NCI-H446 treated with DMSO at 0.1 percent for 48 hours (cell line): Measurements from ENCODE around the gene CCDC188.

Experiments
- DNase-seq: peaks from one replicate; lab custom pipeline; 2025; lab: John Stamatoyannopoulos, UW

Gene CCDC188

DNA sequence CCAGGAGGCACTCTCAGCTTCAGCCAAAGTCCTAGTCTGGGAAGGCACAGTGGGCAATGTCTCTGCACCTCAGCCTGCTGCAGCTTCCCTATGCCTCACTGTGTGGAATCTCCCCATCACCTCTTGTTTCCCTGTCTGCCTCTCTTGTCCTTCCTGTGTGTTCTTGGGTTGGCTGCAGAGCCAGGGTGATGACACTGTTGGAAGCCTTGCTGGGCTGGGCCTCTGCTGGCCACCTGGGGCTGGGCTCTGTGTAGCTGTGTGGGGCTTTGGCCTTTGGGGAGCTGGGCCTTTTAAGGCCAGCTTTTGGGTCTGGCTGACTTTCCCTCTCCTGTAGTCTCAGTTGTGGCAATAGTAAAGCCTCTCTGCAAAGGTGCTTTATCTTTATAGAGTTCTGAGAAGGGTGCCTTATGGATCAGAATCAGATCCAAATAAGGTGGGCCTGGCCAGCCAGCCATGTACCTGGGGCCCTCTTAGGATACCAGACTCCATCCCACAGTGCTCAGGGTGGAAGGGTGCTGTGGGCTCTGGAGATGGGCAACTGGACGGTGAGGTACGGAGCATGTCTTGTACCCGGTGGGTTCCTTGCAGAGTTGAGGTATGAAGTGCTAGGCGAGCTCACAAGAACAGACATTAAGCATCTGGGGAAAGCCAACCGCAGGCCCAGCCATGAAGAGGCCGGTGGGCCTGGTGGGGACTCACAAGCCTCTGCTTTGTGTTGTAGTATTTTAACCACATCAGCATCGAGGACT is 45.2 kb downstream of the CCDC188 start:
- DNase-seq: no peak

DNA sequence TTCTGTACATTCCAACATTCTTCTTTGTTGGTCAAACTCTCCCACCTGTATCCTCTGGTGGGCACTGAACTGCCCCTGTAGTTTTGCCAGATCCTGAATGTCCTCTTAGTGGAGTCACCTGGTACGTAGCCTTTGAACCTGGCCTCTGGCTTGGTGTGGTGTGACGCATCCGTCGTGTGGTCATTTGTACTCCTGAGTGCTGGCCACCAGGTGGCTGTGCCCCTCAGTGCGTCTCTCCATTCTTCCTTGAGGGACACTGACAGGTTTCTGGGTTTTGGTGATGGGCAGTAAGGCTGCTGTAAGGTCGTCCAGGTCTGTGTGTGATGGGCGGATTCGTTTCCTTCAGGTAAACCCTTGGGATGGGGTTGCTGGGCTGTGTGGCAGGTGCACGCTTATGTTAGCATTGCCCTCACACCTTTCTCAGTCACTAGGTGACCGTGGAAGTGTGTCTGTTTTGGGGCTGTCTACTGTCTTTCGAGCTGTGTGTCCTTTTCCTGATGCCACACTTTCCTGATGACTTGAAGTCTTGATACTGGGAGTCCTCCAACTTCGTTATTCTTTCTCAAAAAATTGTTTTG is 48.6 kb downstream of the CCDC188 start:
- DNase-seq: no peak

DNA sequence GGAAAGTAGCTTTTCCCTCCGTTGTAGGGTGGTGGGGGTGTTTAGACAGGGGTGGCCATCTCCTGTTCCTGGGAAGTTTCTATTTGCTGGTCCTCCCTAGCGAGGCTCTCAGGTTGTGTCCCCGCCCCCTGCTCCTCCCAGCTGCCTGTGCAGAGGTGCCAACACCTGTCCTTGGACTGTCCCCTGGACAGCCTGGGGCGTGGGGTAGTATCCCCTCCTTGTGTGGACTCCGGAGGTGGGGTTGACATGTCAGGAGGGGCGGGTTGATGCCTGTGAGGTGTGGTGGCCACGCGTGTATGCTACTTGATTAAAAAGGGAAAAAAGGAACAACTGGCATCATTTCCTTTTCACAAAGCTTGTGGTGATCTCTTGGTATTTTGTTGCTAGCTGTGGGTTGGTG is 49.2 kb downstream of the CCDC188 start:
- DNase-seq: no peak

DNA sequence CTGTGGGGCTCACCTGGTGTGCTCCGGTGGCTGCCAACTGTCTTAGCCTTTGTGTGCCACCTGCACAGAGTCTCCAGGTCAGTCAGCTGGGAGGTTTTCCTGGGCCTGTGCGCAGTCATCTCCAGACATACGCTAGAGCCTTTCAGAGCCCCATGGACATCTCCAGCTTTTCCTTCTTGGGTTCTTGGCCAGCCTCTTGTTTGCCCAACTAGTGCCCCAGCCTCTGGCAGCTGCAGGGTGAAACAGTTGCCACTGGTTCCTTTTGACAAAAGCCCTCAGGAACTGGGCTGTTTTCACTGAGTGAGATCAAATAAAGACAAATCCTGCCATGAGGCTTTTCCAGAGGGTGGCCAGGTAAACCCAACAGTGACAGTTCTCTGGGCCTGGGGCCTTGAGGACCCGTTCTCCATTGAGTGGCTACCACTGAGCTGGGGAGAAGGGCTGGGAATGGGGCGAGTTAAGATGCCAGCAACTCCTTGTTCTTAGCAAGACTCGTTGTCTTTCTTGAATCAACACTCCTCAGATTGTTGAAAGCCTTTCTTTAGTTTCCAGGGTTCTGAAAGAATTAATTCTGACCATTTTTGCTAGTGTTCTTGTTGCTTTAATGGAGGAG is 51.6 kb downstream of the CCDC188 start:
- DNase-seq: no peak
